ENCODE data around the gene PCGF6. TPM values are rescaled to one million over a fixed set of nuclear protein-coding genes. Genes with fewer than 3 reads are reported as not detected.

PCGF6 gene
- total RNA-seq, 1 experiment from 2014 or later: 24.7 TPM

DNA sequence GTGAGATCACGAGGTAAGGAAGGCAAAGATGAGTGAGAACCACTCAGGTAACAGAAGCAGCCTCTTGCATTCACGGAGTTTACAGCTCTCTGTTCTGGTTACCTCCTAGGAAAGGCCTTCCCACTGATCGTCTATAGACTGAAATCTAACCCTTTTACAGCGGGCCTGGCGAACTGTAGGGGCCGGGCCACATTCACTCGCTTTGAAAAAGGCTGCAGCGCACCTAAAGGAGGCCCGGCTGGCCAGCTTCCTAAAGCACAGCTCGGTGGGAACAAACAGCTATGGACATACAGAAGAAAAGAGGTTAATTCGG, 44.8 kb upstream of the PCGF6 start:
- no peaks in the 10 kb centered on the region for H3K9me3 ChIP-seq (ENCODE audit: control insufficient read depth in 1 of 2, insufficient read depth in 1 of 2, low read depth in 1 of 2, low read length in 2 of 2)
- no peaks in the 10 kb centered on the region for H3K9me2 ChIP-seq (ENCODE audit: insufficient read depth)
- H3K9ac ChIP-seq (ENCODE audit: low read length): peak overlapping the region; percentile 83
- H2AFZ ChIP-seq (ENCODE audit: low read depth, low read length, poor library complexity, severe bottlenecking): no peak overlapping the region
- CTCF ChIA-PET: interaction anchor here (0.9 to 1.7 kb wide), 2 partner anchors 55 to 561 kb away, joined by 3 to 4 read pairs; no protein-coding TSS in a partner anchor
- RAD21 ChIA-PET (ENCODE audit: low non-redundant PET in 1 of 2, low total read pairs in 2 of 2, uncharacterized antibody in 2 of 2, unreplicated experiment in 2 of 2): no interaction called here
- DNase-seq (ENCODE audit: low read depth, low spot score) (no peak), ATAC-seq (peak; percentile 0; the same call in 1 of the 2 replicates)
- peaks cover 15% of the 10 kb centered on the region; the same call in 1 of the 2 replicates for H4K20me1 ChIP-seq (ENCODE audit: insufficient read depth)
- H3K4me2 ChIP-seq (ENCODE audit: low read length): peak overlapping the region; percentile 82
- H3K4me3 ChIP-seq (replicated peaks in 1 of 2; ENCODE audit: low read depth in 1 of 2, low read length in 2 of 2): peak overlapping the region; percentile 83 to 95
- peaks cover 97% of the 10 kb centered on the region for H3K79me2 ChIP-seq (ENCODE audit: insufficient read depth, low read length)
- POLR2A ChIA-PET: interaction anchor here (1.1 to 1.2 kb wide), 2 partner anchors 28 to 313 kb away, joined by 3 read pairs; no protein-coding TSS in a partner anchor
- no peaks in the 10 kb centered on the region for H3K27me3 ChIP-seq (ENCODE audit: insufficient read depth, low read length)
- no TSS peak for BruUV-seq (replicated peaks)
- intact Hi-C loops (cut with micrococcal nuclease): loop anchor here (1.0 to 2.0 kb wide), 3 partner anchors 27 to 477 kb away; partner anchors contain the start of gene CNNM2
- H3K4me1 ChIP-seq (ENCODE audit: control insufficient read depth in 1 of 2, insufficient read depth in 2 of 2, low read length in 2 of 2): peaks cover 13 to 27% of the 10 kb centered on the region in 2 experiments; a peak in 3 of 4 replicates
- peak overlapping the region; percentile 71 for H3K27ac ChIP-seq (ENCODE audit: low read depth, low read length)
- TF ChIP-seq, protein P1, sequence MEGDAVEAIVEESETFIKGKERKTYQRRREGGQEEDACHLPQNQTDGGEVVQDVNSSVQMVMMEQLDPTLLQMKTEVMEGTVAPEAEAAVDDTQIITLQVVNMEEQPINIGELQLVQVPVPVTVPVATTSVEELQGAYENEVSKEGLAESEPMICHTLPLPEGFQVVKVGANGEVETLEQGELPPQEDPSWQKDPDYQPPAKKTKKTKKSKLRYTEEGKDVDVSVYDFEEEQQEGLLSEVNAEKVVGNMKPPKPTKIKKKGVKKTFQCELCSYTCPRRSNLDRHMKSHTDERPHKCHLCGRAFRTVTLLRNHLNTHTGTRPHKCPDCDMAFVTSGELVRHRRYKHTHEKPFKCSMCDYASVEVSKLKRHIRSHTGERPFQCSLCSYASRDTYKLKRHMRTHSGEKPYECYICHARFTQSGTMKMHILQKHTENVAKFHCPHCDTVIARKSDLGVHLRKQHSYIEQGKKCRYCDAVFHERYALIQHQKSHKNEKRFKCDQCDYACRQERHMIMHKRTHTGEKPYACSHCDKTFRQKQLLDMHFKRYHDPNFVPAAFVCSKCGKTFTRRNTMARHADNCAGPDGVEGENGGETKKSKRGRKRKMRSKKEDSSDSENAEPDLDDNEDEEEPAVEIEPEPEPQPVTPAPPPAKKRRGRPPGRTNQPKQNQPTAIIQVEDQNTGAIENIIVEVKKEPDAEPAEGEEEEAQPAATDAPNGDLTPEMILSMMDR (IDR thresholded peaks at IDR 0.05 in 2 of 3, conservative IDR thresholded peaks at IDR 0.05 in 1 of 3; ENCODE audit: borderline replicate concordance in 1 of 3, insufficient read depth in 1 of 3, low read depth in 2 of 3, low read length in 2 of 3): no peak
- peaks cover 42 to 60% of the 10 kb centered on the region in 2 experiments for H3K36me3 ChIP-seq (ENCODE audit: control insufficient read depth in 1 of 2, insufficient read depth in 2 of 2, low read length in 2 of 2)

DNA sequence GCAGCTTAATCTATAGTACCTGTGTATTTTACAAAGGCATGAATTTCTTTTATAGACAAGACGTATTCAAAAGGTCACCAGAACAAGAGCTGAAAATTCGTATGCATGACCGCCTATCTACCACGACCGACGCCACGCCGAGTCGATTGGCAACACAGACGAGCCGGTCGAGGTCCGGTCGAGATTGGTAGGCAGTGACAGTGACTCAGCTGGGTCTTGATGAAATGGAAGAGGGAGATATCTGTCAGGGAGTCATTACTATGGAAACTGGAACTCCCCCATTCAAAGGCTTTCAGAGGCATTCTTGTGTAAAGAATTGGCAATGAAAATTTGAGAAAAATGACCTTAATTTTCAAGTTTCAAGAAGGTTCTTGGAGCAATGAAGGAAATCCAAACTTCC, 43.2 kb upstream of the PCGF6 start:
- no peak overlapping the region for H3K9ac ChIP-seq (ENCODE audit: low read length)
- BruUV-seq (replicated peaks): no TSS peak
- no peak overlapping the region for H3K4me3 ChIP-seq (replicated peaks in 1 of 2; ENCODE audit: low read depth in 1 of 2, low read length in 2 of 2)
- peaks cover 34 to 56% of the 10 kb centered on the region in 2 experiments for H3K36me3 ChIP-seq (ENCODE audit: control insufficient read depth in 1 of 2, insufficient read depth in 2 of 2, low read length in 2 of 2)
- H3K79me2 ChIP-seq (ENCODE audit: insufficient read depth, low read length): peaks cover 90% of the 10 kb centered on the region
- TF ChIP-seq ZNF274 (IDR thresholded peaks at IDR 0.05; ENCODE audit: low read depth, low read length) (no peak), FOSL1 (IDR thresholded peaks at IDR 0.05; ENCODE audit: low read depth) (no peak)
- peaks cover 15% of the 10 kb centered on the region; the same call in 1 of the 2 replicates for H4K20me1 ChIP-seq (ENCODE audit: insufficient read depth)
- H3K27ac ChIP-seq (ENCODE audit: low read depth, low read length): no peak overlapping the region
- no peak for DNase-seq (ENCODE audit: low read depth, low spot score)
- no peaks in the 10 kb centered on the region for H3K9me2 ChIP-seq (ENCODE audit: insufficient read depth)
- H3K4me1 ChIP-seq (ENCODE audit: control insufficient read depth in 1 of 2, insufficient read depth in 2 of 2, low read length in 2 of 2): peaks cover 13 to 27% of the 10 kb centered on the region in 2 experiments; a peak in 3 of 4 replicates
- no peaks in the 10 kb centered on the region for H3K27me3 ChIP-seq (ENCODE audit: insufficient read depth, low read length)
- ChIA-PET CTCF (no interaction called here), POLR2A (interaction anchor here (0.5 kb wide), 1 partner anchor 674 kb away, joined by 3 read pairs; no protein-coding TSS in a partner anchor), RAD21 (ENCODE audit: low non-redundant PET in 1 of 2, low total read pairs in 2 of 2, uncharacterized antibody in 2 of 2, unreplicated experiment in 2 of 2) (no interaction called here)
- no peak overlapping the region for H2AFZ ChIP-seq (ENCODE audit: low read depth, low read length, poor library complexity, severe bottlenecking)
- intact Hi-C loops (cut with micrococcal nuclease): no loop called here
- H3K4me2 ChIP-seq (ENCODE audit: low read length): peak overlapping the region; percentile 82; the same call in 1 of the 2 replicates
- no peak for ATAC-seq
- no peaks in the 10 kb centered on the region for H3K9me3 ChIP-seq (ENCODE audit: control insufficient read depth in 1 of 2, insufficient read depth in 1 of 2, low read depth in 1 of 2, low read length in 2 of 2)

Data from HCT116 (cell line).